Measurements from ENCODE around the gene KIF16B. TPM values are rescaled to one million over a fixed set of nuclear protein-coding genes. Genes with fewer than 3 reads are reported as not detected.

KIF16B gene
- total and polyA plus RNA-seq, 2 of the 13 experiments (the other 11 are each of a cell fraction or from before 2014, with no cell fraction given) = 6.9 to 18.0 TPM

DNA sequence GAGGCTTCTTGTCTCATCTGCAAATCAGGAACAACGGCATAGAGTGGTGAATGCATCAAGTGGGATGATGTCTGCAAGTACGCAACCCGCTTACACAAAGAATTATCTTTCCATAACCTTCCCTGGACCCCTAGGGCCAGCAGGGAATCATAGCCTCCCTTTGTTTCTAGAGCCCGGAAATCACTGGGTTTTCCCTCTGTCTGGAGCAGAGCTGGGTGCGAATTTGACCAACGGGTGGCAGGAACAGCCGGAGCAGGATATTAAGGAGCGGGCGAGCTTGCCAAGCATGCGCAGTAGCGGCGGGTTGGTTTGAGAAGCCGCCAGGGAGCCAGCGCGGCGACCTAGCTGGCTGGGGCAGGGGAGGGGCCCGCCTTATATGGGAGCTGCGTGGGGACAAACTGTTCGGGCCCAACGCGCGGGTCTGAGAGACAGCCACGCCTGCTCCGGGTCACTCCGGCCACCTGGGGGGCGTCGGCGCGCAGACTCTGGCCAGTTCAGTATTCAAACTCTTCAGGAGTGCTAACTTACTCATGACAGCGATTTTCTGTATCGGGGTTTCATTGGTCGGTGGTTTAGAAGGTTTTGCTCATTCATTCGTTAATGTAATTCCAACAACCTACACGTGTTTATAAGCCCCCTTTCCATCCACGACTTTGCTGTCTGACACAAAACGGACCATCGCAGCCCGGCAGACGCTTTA is 1.6 kb upstream of the KIF16B start (continued):
- TF ChIP-seq, protein P1, sequence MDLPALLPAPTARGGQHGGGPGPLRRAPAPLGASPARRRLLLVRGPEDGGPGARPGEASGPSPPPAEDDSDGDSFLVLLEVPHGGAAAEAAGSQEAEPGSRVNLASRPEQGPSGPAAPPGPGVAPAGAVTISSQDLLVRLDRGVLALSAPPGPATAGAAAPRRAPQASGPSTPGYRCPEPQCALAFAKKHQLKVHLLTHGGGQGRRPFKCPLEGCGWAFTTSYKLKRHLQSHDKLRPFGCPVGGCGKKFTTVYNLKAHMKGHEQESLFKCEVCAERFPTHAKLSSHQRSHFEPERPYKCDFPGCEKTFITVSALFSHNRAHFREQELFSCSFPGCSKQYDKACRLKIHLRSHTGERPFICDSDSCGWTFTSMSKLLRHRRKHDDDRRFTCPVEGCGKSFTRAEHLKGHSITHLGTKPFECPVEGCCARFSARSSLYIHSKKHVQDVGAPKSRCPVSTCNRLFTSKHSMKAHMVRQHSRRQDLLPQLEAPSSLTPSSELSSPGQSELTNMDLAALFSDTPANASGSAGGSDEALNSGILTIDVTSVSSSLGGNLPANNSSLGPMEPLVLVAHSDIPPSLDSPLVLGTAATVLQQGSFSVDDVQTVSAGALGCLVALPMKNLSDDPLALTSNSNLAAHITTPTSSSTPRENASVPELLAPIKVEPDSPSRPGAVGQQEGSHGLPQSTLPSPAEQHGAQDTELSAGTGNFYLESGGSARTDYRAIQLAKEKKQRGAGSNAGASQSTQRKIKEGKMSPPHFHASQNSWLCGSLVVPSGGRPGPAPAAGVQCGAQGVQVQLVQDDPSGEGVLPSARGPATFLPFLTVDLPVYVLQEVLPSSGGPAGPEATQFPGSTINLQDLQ (CRISPR knock-in tag; IDR thresholded peaks at IDR 0.05) = no peak; the same call in 1 of the 2 replicates
- no peak for TF ChIP-seq PCBP2 (optimal IDR thresholded peaks at IDR 0.05; ENCODE audit: low read depth, low read length, poor library complexity, severe bottlenecking)
- TF ChIP-seq RORA (CRISPR knock-in tag; IDR thresholded peaks at IDR 0.05) = no peak
- peak; percentile 40; the same call in 1 of the 2 replicates for TF ChIP-seq HNF4A (CRISPR knock-in tag; IDR thresholded peaks at IDR 0.05)
- TF ChIP-seq POLR2AphosphoS5 (IDR thresholded peaks at IDR 0.05; ENCODE audit: low read depth, low read length) = peak; percentile 68
- TF ChIP-seq KAT7 (CRISPR knock-in tag; IDR thresholded peaks at IDR 0.05; ENCODE audit: borderline replicate concordance) = no peak
- no peak for TF ChIP-seq ZNF670 (CRISPR knock-in tag; IDR thresholded peaks at IDR 0.05; ENCODE audit: borderline replicate concordance)
- TF ChIP-seq MIER3 (CRISPR knock-in tag; IDR thresholded peaks at IDR 0.05; ENCODE audit: borderline replicate concordance) = peak; percentile 39; the same call in 1 of the 2 replicates
- peak; percentile 94 for TF ChIP-seq KAT8 (CRISPR knock-in tag; IDR thresholded peaks at IDR 0.05)
- TF ChIP-seq ZNF121 (CRISPR knock-in tag; IDR thresholded peaks at IDR 0.05) = peak; percentile 99
- TF ChIP-seq ZNF569 (CRISPR knock-in tag; IDR thresholded peaks at IDR 0.05; ENCODE audit: borderline replicate concordance) = no peak
- TF ChIP-seq, protein P2, sequence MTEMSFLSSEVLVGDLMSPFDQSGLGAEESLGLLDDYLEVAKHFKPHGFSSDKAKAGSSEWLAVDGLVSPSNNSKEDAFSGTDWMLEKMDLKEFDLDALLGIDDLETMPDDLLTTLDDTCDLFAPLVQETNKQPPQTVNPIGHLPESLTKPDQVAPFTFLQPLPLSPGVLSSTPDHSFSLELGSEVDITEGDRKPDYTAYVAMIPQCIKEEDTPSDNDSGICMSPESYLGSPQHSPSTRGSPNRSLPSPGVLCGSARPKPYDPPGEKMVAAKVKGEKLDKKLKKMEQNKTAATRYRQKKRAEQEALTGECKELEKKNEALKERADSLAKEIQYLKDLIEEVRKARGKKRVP (CRISPR knock-in tag; IDR thresholded peaks at IDR 0.05) = no peak
- peak; percentile 69; the same call in 1 of the 2 replicates for TF ChIP-seq MED13 (CRISPR knock-in tag; IDR thresholded peaks at IDR 0.05)
- TF ChIP-seq REL (CRISPR knock-in tag; conservative IDR thresholded peaks at IDR 0.05) = no peak
- no peak for TF ChIP-seq ZNF101 (CRISPR knock-in tag; IDR thresholded peaks at IDR 0.05; ENCODE audit: borderline replicate concordance, low read depth)
- no peak for TF ChIP-seq CREB1 (IDR thresholded peaks at IDR 0.05)
- TF ChIP-seq CREB1 (CRISPR knock-in tag; IDR thresholded peaks at IDR 0.05) = no peak
- TF ChIP-seq, protein P3, sequence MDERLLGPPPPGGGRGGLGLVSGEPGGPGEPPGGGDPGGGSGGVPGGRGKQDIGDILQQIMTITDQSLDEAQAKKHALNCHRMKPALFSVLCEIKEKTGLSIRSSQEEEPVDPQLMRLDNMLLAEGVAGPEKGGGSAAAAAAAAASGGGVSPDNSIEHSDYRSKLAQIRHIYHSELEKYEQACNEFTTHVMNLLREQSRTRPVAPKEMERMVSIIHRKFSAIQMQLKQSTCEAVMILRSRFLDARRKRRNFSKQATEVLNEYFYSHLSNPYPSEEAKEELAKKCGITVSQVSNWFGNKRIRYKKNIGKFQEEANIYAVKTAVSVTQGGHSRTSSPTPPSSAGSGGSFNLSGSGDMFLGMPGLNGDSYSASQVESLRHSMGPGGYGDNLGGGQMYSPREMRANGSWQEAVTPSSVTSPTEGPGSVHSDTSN (CRISPR knock-in tag; IDR thresholded peaks at IDR 0.05) = no peak
- no peak; the same call in 1 of the 2 replicates for TF ChIP-seq ZMYM2 (CRISPR knock-in tag; IDR thresholded peaks at IDR 0.05)
- no peak for TF ChIP-seq ZNF251 (CRISPR knock-in tag; IDR thresholded peaks at IDR 0.05)
- no peak for TF ChIP-seq TAF15 (IDR thresholded peaks at IDR 0.05; ENCODE audit: low read depth, low read length, poor library complexity, severe bottlenecking)
- no peak for TF ChIP-seq NBN (conservative IDR thresholded peaks at IDR 0.05)
- 0 out of 2 replicates have a peak, but pooled peaks have one; percentile 25 for TF ChIP-seq ZNF549 (CRISPR knock-in tag; IDR thresholded peaks at IDR 0.05)
- TF ChIP-seq PHF5A (CRISPR knock-in tag; IDR thresholded peaks at IDR 0.05; ENCODE audit: low read depth, unreplicated experiment) = no peak
- TF ChIP-seq, protein P4, sequence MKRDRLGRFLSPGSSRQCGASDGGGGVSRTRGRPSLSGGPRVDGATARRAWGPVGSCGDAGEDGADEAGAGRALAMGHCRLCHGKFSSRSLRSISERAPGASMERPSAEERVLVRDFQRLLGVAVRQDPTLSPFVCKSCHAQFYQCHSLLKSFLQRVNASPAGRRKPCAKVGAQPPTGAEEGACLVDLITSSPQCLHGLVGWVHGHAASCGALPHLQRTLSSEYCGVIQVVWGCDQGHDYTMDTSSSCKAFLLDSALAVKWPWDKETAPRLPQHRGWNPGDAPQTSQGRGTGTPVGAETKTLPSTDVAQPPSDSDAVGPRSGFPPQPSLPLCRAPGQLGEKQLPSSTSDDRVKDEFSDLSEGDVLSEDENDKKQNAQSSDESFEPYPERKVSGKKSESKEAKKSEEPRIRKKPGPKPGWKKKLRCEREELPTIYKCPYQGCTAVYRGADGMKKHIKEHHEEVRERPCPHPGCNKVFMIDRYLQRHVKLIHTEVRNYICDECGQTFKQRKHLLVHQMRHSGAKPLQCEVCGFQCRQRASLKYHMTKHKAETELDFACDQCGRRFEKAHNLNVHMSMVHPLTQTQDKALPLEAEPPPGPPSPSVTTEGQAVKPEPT (CRISPR knock-in tag; IDR thresholded peaks at IDR 0.05; ENCODE audit: low read depth) = peak; percentile 69; the same call in 1 of the 2 replicates
